CD4-positive, alpha-beta T cell treated with Interleukin-12 subunit alpha and Interleukin-12 subunit beta, for 1 hour (primary cell): Measurements from ENCODE around the gene CES3.
"Not testable (repeated sequence)": the region's sequence is repeated elsewhere in the genome, so short reads cannot be mapped to it uniquely, and the experiment has no call there.

Experiments
- DNase-seq: peaks from one replicate; pipeline ENCODE4 v3.0.0-alpha.2; 2020

CES3 gene

DNA sequence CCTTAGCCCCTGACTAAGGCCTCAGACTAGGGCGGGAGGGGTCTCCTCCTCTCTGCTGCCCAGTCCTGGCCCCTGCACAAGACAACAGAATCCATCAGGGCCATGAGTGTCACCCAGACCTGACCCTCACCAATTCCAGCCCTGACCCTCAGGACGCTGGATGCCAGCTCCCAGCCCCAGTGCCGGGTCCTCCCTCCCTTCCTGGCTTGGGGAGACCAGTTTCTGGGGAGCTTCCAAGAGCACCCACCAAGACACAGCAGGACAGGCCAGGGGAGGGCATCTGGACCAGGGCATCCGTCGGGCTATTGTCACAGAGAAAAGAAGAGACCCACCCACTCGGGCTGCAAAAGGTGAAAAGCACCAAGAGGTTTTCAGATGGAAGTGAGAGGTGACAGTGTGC is 12.7 kb downstream of the CES3 start:
- DNase-seq: no peak

GRCh38 chr16:66974156-66974931 is 13.3 kb downstream of the CES3 start:
- DNase-seq: not testable (repeated sequence)

- peak; percentile 69 for DNase-seq
These were observed 13.8 kb downstream of the CES3 start for GRCh38 chr16:66974932-66975246.

DNA sequence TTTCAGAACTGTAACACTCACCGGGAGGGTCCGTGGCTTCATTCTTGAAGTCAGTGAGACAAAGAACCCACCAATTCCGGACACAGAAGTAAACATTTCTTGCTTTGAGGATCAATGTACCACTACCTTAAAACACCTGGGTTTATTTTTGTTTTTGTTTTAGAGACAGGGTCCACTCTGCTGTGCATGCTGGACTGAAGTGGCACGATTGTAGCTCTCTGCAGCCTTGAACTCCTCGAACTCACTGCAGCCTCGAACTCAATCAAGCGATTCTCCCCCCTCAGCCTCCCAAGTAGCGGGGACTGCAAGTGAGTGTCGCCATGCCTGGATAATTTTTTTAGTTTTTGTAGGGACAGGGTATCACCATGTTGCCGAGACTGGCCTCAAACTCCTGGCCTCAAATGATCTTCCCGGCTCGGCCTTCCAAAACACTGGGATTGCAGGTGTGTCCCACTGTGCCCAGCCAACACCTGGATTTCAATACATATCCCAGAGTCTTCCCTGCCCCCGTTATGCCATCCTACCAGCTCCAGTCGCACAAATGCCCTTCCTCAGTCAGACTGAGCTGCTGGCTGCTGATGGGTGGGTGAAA is 14.3 kb downstream of the CES3 start:
- no peak for DNase-seq

DNA sequence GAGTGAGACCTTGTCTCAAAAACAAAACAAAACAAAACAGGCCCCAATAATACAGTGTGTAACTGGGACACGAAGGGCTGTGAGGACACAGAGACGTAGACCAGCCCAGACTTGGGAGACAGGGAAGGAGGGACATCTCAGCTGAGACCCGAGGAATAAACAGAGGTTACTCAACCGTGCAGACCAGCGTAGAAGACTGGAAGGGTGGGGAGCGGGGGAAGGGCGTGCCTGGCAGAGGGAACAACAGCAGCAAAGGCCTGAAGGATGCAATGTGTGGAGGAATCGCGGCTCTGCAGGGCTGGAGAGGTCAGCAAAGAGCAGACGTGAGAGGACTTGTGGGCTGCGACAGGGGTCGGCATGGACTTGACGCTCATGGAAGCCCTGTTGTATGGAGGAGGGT is 15.7 kb downstream of the CES3 start:
- DNase-seq: no peak

- DNase-seq: peak; percentile 87
These were observed 16.5 kb downstream of the CES3 start for GRCh38 chr16:66977341-66978113.

DNA sequence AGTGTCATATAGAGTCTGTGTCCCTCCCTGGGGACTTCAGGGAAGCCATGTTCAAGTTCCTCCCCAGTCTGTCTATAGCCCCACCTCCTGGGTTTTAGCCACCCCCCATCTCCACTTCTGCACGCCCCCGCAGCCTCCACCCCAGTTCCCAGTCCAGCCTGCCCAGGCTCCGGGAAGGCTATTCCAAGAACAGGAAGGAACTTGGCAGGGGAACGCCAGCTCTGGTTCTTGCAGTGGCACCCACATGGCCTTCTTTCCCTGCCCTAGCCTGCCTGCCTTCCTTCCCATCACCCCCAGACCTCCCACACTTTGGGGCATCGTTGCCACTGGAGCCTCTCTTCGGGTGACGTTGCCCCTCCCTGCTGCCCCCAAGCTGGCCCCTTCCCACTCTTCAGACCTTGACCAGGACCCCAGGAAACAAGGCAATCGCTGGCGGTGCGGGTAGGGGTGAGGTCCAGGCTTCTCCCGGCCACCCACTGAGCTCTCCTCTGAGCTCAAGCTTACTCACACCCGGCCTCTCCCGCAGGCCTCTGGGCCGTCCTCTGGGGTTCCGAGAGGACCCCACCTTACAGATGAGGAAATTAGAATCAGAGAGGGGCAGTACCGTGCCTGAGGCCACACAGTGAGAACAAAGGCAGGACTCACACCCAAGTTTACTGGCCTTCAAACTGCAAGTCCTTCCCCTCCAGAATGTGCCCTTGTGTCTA is 18.1 kb downstream of the CES3 start:
- no peak for DNase-seq

- no peak for DNase-seq
These were observed 22.0 kb downstream of the CES3 start for GRCh38 chr16:66983033-66983432.

DNA sequence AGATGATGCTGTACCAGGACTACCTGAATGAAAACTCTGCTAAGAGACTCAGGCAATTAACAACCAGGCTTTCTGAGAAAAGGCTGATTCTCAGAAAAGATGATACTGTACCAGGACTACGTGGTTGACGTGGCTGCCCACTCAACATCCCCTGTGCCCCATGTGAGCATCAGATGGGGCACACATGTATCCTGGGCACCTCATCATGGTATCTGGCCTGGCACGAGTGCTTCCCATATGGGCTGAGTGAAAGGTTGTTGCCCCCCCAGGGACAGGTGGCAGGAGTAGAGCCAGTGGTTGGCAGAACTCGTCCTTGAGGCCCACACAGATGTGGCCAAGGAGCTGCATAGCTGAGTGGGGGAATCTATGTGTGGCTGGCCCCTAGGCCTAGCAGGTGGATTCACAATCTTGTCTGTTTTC is 23.8 kb downstream of the CES3 start:
- DNase-seq: peak; percentile 13

GRCh38 chr16:66986559-66986958 is 25.5 kb downstream of the CES3 start:
- no peak for DNase-seq

DNA sequence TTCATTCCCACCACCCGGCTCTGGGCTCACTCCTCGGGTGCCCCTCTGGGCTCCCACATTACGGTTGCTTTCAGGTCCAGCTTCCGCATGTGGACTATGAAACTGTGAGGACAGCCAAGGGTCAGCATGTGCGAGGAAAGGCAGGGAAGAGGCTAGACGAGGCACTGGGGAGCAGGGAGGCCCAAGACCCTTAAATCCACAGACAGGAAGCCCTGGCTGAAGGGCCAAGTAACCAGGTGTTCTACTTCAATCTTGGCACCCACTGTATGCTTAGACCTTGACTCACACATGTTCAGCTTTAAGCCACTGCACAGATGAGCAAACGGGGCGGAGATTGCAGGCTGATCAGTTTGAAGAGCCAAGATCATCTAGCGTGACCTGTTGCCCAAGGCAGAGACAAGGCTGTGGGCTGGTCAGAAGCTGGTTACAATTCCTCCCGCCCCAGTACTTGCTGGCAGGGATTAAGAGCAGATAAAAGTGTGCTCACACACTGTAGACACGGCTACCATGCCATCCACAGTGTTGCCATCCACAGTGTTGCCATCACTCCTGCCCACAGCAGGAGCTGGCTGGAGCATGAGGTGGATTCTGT is 27.2 kb downstream of the CES3 start, which contains the start of gene CES4A:
Gene CES4A, plus strand, starts transcription at position 393 of the 592 bp plus-strand sequence. Its CDS starts 184 bp downstream, at position 577.
- DNase-seq: no peak

DNA sequence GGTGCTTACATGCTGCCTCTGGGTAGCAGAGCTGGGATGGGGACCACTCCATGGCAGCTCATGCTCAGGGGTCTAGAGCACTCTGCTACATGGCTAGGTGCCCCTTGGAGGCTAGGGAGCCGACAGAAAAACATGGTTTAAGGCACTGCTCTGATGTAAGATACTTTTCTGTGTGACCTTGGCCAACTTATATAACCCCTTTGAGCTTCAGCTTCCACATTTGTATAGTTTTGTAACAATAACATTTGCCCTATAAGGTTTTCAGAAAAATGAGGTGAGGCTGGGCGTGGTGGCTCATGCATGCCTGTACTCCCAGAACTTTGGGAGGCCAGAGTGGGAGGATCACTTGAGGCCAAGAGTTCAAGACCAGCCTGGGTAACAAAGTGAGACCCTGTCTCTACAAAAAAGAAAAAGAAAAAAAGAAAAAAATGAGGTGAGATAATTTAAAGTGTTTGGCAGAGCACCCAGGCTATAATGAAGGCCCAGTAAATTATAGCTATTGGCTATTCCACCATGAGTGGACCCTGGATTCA is 30.5 kb downstream of the CES3 start:
- no peak for DNase-seq

GRCh38 chr16:66993558-66993957 is 32.5 kb downstream of the CES3 start:
- DNase-seq: not testable (repeated sequence)

GRCh38 chr16:66996324-66996982 is 35.4 kb downstream of the CES3 start:
- DNase-seq: no peak

DNA sequence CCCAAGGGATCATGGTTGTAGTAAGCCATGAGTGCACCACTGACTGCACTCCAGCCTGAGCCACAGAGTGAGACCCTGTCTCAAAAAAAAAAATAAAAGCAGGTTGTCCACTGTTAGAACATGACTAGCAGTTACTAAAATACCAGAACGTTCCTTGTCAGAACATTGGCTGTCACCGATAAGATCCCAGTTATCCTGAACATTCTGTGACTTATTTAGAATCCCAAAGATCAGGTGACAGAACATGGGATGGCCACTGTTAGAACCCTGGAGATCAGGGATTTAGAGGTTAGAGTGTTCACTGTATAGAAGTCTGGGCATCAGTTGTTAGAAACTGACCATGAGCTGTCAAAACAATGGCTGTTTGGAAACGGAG is 35.9 kb downstream of the CES3 start:
- DNase-seq: no peak

DNA sequence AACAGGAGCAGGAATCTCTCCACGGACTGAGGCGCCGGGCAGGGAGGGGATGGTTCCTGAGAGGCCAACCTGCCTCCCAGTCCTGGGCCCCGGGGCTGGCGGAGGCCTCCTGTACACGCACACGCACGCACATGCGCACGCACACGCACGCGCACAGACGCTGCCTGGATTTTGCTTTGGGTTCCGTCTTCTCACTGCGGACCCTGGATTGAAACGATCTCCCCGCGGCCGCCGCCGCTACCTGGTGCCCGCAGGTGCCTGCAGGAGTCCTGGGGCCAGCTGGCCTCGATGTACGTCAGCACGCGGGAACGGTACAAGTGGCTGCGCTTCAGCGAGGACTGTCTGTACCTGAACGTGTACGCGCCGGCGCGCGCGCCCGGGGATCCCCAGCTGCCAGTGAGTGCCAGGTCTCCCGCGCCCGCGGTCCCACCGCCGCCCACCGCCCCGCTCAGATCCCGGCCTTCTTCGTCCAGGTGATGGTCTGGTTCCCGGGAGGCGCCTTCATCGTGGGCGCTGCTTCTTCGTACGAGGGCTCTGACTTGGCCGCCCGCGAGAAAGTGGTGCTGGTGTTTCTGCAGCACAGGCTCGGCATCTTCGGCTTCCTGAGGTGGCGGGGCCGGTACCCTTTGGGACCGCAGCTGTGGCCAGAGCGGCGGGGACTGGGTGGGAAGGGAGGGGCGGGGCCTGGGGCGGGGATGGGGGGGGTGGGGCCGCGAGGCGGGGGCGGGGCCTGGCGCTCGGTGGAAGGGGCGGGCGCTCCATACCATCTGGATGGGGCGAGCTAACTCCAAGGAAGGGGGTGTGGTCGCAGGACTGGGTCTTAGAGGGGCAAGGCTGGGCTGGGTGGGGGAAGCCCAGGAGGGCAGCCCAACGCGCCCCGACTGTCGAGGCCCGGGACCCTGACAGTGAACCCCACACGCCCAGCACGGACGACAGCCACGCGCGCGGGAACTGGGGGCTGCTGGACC is 39.6 kb downstream of the CES3 start:
- peak; percentile 66 for DNase-seq

DNA sequence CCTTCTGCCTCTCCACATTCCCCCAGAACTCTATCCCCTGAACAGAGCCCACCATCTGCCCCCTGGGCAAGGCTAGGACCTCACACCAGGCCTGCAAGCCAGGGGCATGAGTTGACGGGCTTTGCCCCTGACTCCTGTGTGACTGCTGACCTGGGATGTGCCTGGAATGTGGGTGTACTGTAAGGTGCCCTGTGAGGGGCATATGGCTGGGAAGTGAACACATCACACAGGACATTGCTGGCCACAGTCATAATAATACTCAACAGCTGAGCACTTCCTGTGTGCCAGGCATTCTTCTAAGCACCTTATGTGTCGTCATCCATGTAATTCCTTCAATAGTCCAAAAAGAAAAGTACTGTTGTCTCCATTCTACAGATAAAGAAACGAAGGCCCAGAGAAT is 40.7 kb downstream of the CES3 start:
- DNase-seq: no peak

- DNase-seq: no peak
These were observed 46.0 kb downstream of the CES3 start for GRCh38 chr16:67006930-67007658.

- no peak for DNase-seq
These were observed 48.1 kb downstream of the CES3 start for GRCh38 chr16:67009158-67009557.

- no peak for DNase-seq
These were observed 50.2 kb downstream of the CES3 start for GRCh38 chr16:67011274-67011673.
